Mucosa of rectum (tissue), 2 donors: ENCODE data around the gene NRCAM.
A peak's percentile ranks its signal among the peaks of the same experiment; 100 is the strongest.

Source experiments
- H3K27ac ChIP-seq, 2 donors: one replicate each; pipeline ENCODE4 v1.7.0; 2013; ENCODE audit warnings: inconsistent platforms in 2 of 2, low read depth in 2 of 2, low read length in 2 of 2
- H3K27me3 ChIP-seq, 2 donors: one replicate each; pipeline ENCODE4 v1.7.0; 2013; ENCODE audit warnings: low read length in 2 of 2; ENCODE audit not compliant: control insufficient read depth in 2 of 2, insufficient read depth in 2 of 2
- H3K36me3 ChIP-seq, 2 donors: one replicate each; pipeline ENCODE4 v1.7.0; 2013; ENCODE audit warnings: low read length in 2 of 2; ENCODE audit not compliant: control insufficient read depth in 2 of 2, insufficient read depth in 2 of 2
- H3K4me1 ChIP-seq, 2 donors: one replicate each; pipeline ENCODE4 v1.7.0; 2013; ENCODE audit warnings: low read length in 2 of 2, mild to moderate bottlenecking in 1 of 2; ENCODE audit not compliant: control insufficient read depth in 2 of 2, insufficient read depth in 2 of 2
- H3K4me3 ChIP-seq, 2 donors: one replicate each; pipeline ENCODE4 v1.7.0; 2013; ENCODE audit warnings: low read length in 2 of 2
- H3K9ac ChIP-seq, 2 donors: one replicate each; pipeline ENCODE4 v1.7.0; 2013; ENCODE audit warnings: low read length in 2 of 2, low read depth in 1 of 2, mild to moderate bottlenecking in 1 of 2
- H3K9me3 ChIP-seq, 2 donors: one replicate each; pipeline ENCODE4 v1.7.0; 2013; ENCODE audit warnings: low read length in 2 of 2; ENCODE audit not compliant: control insufficient read depth in 2 of 2
- donor health status: healthy.
- donor health status: Normal muscosa, but diverticular disease.

Gene NRCAM

DNA sequence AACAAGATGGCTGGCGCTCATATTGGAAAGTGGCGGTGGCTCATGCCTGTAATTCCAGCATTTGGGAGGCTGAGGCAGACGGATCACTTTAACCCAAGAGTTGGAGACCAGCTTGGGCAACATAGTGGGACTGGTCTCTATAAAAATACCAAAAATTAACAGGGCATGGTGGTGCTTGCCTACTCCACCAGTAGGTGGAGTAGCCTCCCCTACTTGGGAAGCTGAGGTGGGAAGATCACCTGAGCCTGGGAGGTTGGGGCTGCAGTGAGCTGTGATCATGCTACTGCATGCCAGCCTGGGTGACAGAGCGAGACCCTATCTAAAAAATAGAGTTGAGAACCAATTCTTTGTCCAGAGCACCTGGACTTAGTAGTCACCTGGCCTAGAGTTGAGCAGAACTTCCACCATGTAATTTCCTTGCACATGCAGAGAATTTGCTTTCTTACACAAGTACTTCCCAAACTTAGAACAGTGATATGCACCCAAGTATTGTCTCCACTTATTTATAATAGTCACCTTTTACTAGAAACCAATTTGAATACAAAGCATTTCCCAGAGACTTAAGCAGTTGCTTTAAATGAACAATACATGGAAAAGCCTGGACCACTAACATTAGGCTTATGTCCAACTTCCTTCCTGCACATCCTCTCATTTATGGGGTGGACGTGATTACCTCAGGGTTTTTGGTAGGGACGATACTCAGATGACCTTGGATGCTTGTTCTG, 342.0 kb downstream of the NRCAM start:
- H3K27ac ChIP-seq: peak overlapping the region in 1 of 2 donors; percentile 21
- no peaks in the 10 kb centered on the region for H3K36me3 ChIP-seq
- H3K4me1 ChIP-seq: no peaks in the 10 kb centered on the region
- no peaks in the 10 kb centered on the region for H3K9me3 ChIP-seq
- no peaks in the 10 kb centered on the region for H3K27me3 ChIP-seq
- H3K9ac ChIP-seq: no peak overlapping the region
- no peak overlapping the region for H3K4me3 ChIP-seq

DNA sequence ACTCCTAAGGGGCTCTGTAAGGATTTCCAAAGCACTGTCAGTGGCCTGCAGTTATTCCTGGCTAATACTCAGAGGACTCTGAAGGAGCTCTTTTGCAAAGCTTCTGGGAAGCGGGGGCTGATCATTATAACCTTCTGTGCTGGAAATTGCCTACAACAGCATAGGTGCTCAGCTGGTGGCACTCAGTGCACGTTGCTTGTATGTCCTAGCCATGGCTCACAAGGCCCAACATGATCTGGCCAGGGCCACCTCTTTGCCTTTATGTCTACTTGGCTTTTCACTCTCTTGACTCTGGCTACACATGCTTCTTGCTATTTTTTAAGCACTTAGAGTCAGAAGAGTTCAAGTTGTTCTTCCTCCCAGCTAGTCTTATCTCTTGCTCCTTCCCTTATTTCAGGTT, 343.6 kb downstream of the NRCAM start:
- Histone ChIP-seq H3K9ac (no peak overlapping the region), H3K4me3 (no peak overlapping the region), H3K9me3 (no peaks in the 10 kb centered on the region), H3K27ac (no peak overlapping the region), H3K4me1 (no peaks in the 10 kb centered on the region), H3K27me3 (no peaks in the 10 kb centered on the region), H3K36me3 (no peaks in the 10 kb centered on the region)

DNA sequence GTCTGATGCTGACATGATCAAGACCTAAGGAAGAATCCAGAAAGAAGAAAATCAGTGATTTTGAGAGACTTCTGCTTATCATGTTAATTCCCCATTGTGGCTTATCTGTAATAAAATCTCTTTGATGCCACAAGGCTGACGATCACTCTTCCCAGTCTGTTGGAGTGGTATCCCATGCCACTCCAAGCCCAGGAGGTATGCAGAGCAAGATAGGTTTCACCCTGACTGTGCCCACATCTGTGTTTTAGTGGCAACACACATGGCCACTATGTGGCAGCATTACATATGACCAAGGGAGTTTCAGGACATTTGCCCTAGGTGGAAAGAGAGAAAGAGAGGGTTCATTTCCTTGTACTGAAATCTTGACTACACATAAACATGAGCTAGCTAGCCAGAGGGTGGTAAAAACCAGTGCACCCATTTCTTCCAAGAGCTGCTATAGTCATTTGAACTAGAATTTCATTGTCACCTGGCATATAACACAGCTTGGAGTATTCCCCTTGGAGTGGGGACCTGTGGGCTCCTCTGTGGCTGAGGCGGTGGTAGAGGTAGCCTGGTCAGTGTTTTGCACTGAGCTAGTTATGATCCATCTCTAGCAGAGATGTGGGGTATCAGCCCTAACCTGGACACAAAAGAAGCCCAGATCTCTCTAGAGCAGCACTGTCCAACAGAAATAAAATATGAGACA, 346.9 kb downstream of the NRCAM start:
- Histone ChIP-seq H3K9me3 (no peaks in the 10 kb centered on the region), H3K36me3 (no peaks in the 10 kb centered on the region), H3K27ac (no peak overlapping the region), H3K4me1 (no peaks in the 10 kb centered on the region), H3K4me3 (no peak overlapping the region), H3K9ac (no peak overlapping the region), H3K27me3 (no peaks in the 10 kb centered on the region)

DNA sequence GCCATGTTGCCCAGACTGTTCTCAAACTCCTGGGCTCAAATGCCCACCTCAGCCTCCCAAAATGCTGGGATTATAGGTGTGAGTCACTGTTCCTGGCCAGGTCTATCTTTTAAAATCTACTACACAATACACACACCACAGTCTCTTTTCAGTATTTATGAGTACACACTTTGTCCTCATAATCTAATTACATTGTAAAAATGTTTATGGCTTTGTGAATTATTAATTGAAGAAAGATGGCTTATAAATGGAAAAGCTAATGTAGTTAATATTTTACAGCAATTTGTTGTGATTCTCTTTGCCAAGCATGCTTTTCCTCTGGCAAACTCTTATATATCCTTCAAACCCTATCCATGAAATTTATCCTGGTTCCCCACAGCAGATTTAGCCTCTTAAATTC, 348.1 kb downstream of the NRCAM start:
- no peak overlapping the region for H3K27ac ChIP-seq
- H3K4me3 ChIP-seq: no peak overlapping the region
- H3K9ac ChIP-seq: no peak overlapping the region
- no peaks in the 10 kb centered on the region for H3K4me1 ChIP-seq
- H3K27me3 ChIP-seq: no peaks in the 10 kb centered on the region
- no peaks in the 10 kb centered on the region for H3K36me3 ChIP-seq
- H3K9me3 ChIP-seq: no peaks in the 10 kb centered on the region

DNA sequence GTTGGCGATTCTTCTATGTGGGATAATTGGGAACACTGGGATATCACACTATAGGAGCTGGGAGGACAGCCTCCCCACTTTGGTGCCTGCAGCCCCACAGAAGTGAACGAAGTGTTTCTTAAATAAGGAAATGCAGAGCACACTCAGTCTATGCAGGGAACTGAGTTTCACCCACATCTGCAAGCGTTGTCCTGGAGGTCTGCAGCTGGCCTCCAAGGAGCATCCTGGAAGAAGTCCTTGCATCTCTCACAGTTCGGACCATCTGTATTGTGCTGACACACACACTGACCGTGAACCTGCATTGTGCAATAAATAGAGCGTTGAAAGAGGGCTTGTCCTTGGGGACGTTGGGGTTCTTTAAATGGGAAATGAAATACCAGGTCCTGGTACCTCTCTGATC, 351.9 kb downstream of the NRCAM start:
- no peaks in the 10 kb centered on the region for H3K27me3 ChIP-seq
- no peaks in the 10 kb centered on the region for H3K36me3 ChIP-seq
- no peak overlapping the region for H3K4me3 ChIP-seq
- H3K9me3 ChIP-seq: no peaks in the 10 kb centered on the region
- peak overlapping the region in 1 of 2 donors; percentile 49 for H3K27ac ChIP-seq
- H3K9ac ChIP-seq: no peak overlapping the region
- H3K4me1 ChIP-seq: no peaks in the 10 kb centered on the region

DNA sequence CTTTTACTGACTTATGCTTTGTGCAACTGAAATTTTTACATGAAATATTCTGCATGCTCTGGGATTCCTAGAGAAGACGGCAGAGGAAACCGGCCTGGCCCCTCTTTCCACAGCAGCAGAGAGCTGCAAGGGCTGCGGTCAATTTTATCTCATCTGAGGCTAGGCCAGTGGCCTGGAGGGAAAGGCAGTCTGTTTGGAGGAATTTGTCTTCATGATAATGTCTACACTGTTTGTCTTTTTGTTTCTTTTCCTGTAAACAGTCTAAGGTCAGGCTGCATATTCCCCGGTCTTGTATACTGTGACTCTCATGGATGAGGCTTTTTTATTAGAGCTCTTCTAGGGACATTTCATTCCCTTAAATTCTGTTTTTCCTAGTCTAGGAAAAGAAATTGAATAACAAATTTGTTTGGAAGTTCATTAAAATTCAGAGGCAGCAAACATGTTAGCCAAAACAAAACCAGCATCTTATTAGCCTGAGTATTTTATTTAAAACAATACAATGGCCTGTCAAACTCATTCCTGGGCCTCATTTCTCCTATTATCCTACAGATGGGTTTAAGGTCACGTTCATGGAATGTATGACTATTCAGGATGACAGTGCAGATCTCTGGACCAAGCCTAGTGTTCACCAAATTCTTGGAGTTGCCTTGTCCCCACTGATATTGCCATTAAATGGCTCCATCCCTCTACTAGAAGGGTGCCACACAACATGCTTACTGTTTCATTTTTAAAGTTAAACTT, 352.5 kb downstream of the NRCAM start:
- H3K27me3 ChIP-seq: no peaks in the 10 kb centered on the region
- H3K27ac ChIP-seq: peak overlapping the region; percentile 11 to 49
- no peak overlapping the region for H3K9ac ChIP-seq
- H3K36me3 ChIP-seq: no peaks in the 10 kb centered on the region
- no peaks in the 10 kb centered on the region for H3K4me1 ChIP-seq
- H3K4me3 ChIP-seq: no peak overlapping the region
- no peaks in the 10 kb centered on the region for H3K9me3 ChIP-seq

DNA sequence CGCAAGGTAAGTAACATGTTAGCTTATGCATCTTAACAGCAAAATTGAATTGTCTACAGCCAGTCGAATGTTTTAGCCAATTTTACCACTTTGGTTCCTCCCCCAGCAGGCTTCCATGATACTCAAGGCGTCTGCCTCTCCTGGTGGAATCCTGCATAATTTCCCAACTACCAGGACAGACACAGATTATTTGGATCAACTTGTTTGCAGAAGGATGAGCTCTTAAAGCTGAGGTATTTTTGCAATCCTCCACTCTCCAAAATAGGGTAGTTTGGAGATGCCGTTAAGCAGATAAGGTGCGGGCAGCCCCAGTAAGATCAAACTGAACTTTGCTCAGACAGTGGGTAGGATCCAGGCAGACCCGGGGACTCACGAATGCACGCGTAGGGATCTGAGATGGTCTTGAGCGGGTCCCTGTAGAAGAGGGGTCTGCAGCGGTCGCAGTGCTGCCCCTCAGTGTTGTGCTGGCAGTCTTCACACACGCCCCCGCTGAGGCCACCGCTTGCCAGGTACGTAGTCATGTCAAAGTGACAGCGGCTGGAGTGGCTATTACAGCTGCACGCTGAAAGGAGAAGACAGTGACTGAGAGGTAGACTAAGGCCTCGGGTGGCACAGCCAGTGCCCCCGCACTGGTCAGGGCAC, 353.4 kb downstream of the NRCAM start:
- Histone ChIP-seq H3K27ac (no peak overlapping the region), H3K4me1 (no peaks in the 10 kb centered on the region), H3K27me3 (no peaks in the 10 kb centered on the region), H3K4me3 (no peak overlapping the region), H3K36me3 (no peaks in the 10 kb centered on the region), H3K9me3 (no peaks in the 10 kb centered on the region), H3K9ac (no peak overlapping the region)

DNA sequence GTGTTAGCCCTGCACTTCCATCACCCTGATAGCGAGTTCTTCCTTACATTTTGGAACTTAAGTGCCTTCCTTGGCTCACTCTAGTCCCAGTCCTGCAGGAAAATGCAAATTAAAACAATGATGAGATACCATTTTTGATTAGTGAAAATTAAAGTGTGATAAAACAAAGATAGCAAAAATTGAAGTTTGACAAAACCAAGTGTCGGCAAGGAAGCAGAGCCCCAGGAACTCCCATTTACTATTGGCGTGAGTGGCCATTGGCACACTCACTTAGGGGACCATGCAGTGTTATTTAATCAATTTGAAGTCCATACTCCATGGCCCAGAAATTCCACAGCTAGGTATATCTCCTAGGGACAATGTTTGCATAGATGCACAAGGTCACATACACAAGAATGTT, 354.5 kb downstream of the NRCAM start:
- no peak overlapping the region for H3K4me3 ChIP-seq
- H3K4me1 ChIP-seq: no peaks in the 10 kb centered on the region
- no peaks in the 10 kb centered on the region for H3K9me3 ChIP-seq
- no peaks in the 10 kb centered on the region for H3K27me3 ChIP-seq
- no peak overlapping the region for H3K9ac ChIP-seq
- no peak overlapping the region for H3K27ac ChIP-seq
- H3K36me3 ChIP-seq: no peaks in the 10 kb centered on the region

DNA sequence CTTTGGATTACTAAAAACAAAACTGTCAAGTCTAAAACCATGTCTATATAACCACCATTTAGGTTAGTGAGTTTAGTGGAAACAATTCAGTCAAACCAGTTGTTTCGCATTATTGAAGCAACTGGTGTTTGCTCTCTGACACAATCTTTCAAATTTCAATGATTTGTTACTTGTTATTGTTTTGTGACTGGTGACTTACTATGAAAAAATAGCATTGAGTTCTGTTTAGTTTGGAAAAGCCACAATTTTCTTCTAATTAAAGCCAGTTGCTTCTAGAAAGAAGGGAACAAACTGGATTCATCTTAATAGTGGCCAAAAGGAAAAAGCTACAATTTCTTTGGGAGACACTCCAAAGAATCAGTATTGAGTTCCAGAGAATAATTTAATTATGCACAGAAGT, 356.5 kb downstream of the NRCAM start:
- Histone ChIP-seq H3K27me3 (no peaks in the 10 kb centered on the region), H3K4me1 (peaks cover 4 to 14% of the 10 kb centered on the region in 2 donors), H3K27ac (peak overlapping the region in 1 of 2 donors; percentile 13), H3K36me3 (no peaks in the 10 kb centered on the region), H3K9me3 (no peaks in the 10 kb centered on the region), H3K9ac (no peak overlapping the region), H3K4me3 (no peak overlapping the region)

DNA sequence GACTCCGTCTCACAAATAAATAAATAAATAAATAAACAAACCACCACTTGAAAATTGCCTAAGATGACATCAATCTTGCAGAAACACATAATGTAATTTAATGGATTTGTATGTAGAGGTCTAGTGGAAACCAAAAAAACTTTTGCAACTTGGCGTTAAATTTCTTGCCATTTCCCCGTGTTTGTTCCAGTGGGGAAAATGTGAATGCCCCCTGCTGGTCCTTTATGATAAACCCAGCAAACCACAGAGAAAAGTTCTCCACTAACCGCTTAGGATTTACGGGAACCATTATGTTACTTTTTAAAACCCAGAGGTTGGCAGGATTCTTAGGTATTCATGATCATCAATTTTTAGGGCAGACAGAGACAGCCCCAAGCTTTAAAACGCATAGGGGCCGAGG, 358.5 kb downstream of the NRCAM start:
- no peaks in the 10 kb centered on the region for H3K36me3 ChIP-seq
- H3K9ac ChIP-seq: no peak overlapping the region
- no peaks in the 10 kb centered on the region for H3K9me3 ChIP-seq
- H3K4me3 ChIP-seq: no peak overlapping the region
- no peaks in the 10 kb centered on the region for H3K27me3 ChIP-seq
- H3K4me1 ChIP-seq: peaks cover 4 to 15% of the 10 kb centered on the region in 2 donors
- no peak overlapping the region for H3K27ac ChIP-seq
